Mammary epithelial cell (primary cell): ENCODE results near the gene LRRIQ1.

ENCODE experiments used
- EZH2 ChIP-seq: IDR thresholded peaks from 2 replicates; pipeline ENCODE4 v1.6.1; 2012; ENCODE audit warnings: low read length, inconsistent platforms, borderline replicate concordance
- TF ChIP-seq, protein P1 (sequence below), 2 donors: IDR thresholded peaks in 1 of 2; conservative IDR thresholded peaks in 1 of 2; 2 replicates each; pipeline ENCODE4 v1.5.1; 2011 to 2012; ENCODE audit warnings: inconsistent platforms in 2 of 2, low read length in 2 of 2, mild to moderate bottlenecking in 2 of 2, control low read depth in 1 of 2, low read depth in 1 of 2; ENCODE audit not compliant: insufficient read depth in 1 of 2; ENCODE audit errors: extremely low read depth in 1 of 2

DNA sequence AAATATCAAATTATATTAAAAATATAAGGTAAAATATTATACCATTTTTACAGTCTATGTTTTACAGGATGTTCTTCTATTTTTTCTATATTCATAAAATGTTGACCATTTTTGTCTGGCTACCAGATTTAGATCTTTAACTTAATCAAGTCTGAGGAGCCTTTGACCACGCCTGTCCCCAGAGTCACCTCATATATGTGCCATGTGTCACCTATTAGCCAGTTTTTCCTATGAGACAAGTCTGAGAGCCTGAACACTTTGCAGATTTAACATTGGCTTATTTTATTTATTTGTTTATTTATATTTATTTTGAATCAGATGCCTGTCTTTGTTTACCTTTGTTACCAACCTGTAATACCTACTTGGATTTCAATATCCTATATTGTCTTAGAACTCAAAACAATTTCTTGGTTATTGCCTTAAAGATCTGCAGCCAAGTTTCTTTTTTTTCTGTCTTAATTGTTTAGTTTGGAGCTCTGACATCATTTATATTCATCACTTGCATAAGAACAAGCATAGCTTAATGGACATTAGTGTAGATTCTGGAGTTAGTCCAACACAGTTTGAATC is 127.7 kb downstream of the LRRIQ1 start:
- TF ChIP-seq, protein P1, sequence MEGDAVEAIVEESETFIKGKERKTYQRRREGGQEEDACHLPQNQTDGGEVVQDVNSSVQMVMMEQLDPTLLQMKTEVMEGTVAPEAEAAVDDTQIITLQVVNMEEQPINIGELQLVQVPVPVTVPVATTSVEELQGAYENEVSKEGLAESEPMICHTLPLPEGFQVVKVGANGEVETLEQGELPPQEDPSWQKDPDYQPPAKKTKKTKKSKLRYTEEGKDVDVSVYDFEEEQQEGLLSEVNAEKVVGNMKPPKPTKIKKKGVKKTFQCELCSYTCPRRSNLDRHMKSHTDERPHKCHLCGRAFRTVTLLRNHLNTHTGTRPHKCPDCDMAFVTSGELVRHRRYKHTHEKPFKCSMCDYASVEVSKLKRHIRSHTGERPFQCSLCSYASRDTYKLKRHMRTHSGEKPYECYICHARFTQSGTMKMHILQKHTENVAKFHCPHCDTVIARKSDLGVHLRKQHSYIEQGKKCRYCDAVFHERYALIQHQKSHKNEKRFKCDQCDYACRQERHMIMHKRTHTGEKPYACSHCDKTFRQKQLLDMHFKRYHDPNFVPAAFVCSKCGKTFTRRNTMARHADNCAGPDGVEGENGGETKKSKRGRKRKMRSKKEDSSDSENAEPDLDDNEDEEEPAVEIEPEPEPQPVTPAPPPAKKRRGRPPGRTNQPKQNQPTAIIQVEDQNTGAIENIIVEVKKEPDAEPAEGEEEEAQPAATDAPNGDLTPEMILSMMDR (conservative IDR thresholded peaks at IDR 0.05 in 1 of 2, IDR thresholded peaks at IDR 0.05 in 1 of 2; ENCODE audit: extremely low read depth in 1 of 2, insufficient read depth in 1 of 2, low read depth in 1 of 2, low read length in 2 of 2) = no peak
- TF ChIP-seq EZH2 = no peak
